ENCODE data around the gene MYO18B.

The MYO18B gene

GRCh38 chr22:25751174-25751581, 9.2 kb downstream of the MYO18B start:
- DNase-seq: no peak

- no peak for DNase-seq
Measured at GRCh38 chr22:25752615-25753214, 10.7 kb downstream of the MYO18B start.

GRCh38 chr22:25753252-25753651, 11.3 kb downstream of the MYO18B start:
- DNase-seq: no peak

- no peak for DNase-seq
Measured at GRCh38 chr22:25754527-25755202, 12.7 kb downstream of the MYO18B start.

- DNase-seq: no peak
Measured at GRCh38 chr22:25757686-25758085, 15.7 kb downstream of the MYO18B start.

GRCh38 chr22:25758316-25758715, 16.3 kb downstream of the MYO18B start:
- no peak for DNase-seq

GRCh38 chr22:25759825-25760231, 17.8 kb downstream of the MYO18B start:
- no peak for DNase-seq

- DNase-seq: no peak
Measured at GRCh38 chr22:25760294-25760693, 18.3 kb downstream of the MYO18B start.

GRCh38 chr22:25760848-25761595, 19.0 kb downstream of the MYO18B start:
- DNase-seq: no peak

- no peak for DNase-seq
Measured at GRCh38 chr22:25762147-25762546, 20.2 kb downstream of the MYO18B start.

GRCh38 chr22:25763239-25763777, 21.3 kb downstream of the MYO18B start:
- DNase-seq: no peak

- DNase-seq: no peak
Measured at GRCh38 chr22:25764270-25765015, 22.5 kb downstream of the MYO18B start.

GRCh38 chr22:25765016-25765367, 23.0 kb downstream of the MYO18B start:
- no peak for DNase-seq

GRCh38 chr22:25765801-25766200, 23.8 kb downstream of the MYO18B start:
- no peak for DNase-seq

GRCh38 chr22:25766418-25766817, 24.4 kb downstream of the MYO18B start:
- no peak for DNase-seq

GRCh38 chr22:25770333-25770732, 28.3 kb downstream of the MYO18B start:
- DNase-seq: no peak

- DNase-seq: no peak
Measured at GRCh38 chr22:25772288-25772687, 30.3 kb downstream of the MYO18B start.

- no peak for DNase-seq
Measured at GRCh38 chr22:25774575-25775026, 32.6 kb downstream of the MYO18B start.

GRCh38 chr22:25775531-25775930, 33.5 kb downstream of the MYO18B start:
- no peak for DNase-seq

GRCh38 chr22:25777411-25777810, 35.4 kb downstream of the MYO18B start:
- DNase-seq: no peak

- DNase-seq: no peak
Measured at GRCh38 chr22:25777870-25778269, 35.9 kb downstream of the MYO18B start.

GRCh38 chr22:25779426-25779825, 37.4 kb downstream of the MYO18B start:
- no peak for DNase-seq

- DNase-seq: no peak
Measured at GRCh38 chr22:25779890-25780289, 37.9 kb downstream of the MYO18B start.

All from activated gamma-delta T cell treated with Interleukin-2 at 50 U/mL for 16 hours (primary cell).